ENCODE measurements around the gene FZD1. TPM values are rescaled to one million over a fixed set of nuclear protein-coding genes. Genes with fewer than 3 reads are reported as not detected.

FZD1 gene
- polyA plus RNA-seq, 3 donors from 2014 or later: 0.12 TPM; not detected in 2

DNA sequence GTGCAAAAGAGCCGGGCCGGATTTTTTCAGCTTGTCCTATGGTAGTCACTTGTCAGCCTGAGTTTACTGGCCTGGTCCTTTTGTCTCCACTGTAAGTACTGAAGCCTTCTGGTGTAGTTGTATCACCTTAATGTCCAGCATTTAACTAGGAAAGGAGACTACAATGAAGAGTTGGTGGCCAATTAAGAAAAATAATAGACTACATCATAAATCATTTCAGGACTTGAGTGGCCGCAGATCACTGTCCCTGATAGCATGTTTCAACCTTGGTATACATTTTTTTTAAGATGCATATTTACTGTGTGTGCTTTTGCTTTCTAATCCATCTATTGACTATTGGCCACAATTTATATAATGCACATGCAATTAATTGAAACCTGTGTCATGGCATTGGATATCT, 6.1 kb downstream of the FZD1 start:
- Mint-ChIP-seq H3K27me3 (ENCODE audit: low read depth in 3 of 3) (peaks cover 3 to 5% (median 4%) of the 10 kb centered on the region in 3 donors), H3K36me3 (no peaks in the 10 kb centered on the region), H3K27ac (no peak overlapping the region), H3K4me3 (no peak overlapping the region), H3K4me1 (no peaks in the 10 kb centered on the region), H3K9me3 (peaks cover 0 to 3% (median under 1%) of the 10 kb centered on the region in 6 donors)
- DNase-seq: no peak

DNA sequence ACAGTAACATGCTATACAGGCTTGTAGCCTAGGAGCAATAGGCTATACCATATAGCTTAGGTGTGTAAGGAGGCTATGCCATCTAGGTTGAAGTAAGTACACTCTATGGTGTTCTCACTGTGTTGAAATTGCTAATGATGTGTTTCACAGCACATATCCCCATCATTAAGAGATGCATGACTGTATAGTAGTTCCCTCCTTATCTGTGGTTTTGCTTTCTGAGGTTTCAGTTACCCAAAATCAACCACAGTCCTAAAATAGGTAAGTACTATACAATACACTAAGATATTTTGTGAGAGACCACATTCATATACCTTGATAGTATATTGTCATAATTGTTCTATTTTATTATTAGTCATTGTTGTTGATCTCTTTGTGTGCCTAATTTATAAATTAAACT, 12.7 kb downstream of the FZD1 start:
- no peaks in the 10 kb centered on the region for H3K4me1 Mint-ChIP-seq
- H3K27ac Mint-ChIP-seq: no peak overlapping the region
- no peak for DNase-seq
- H3K36me3 Mint-ChIP-seq: no peaks in the 10 kb centered on the region
- H3K4me3 Mint-ChIP-seq: no peak overlapping the region
- peaks cover 0 to 4% (median 0%) of the 10 kb centered on the region in 6 donors for H3K9me3 Mint-ChIP-seq
- peaks cover 0 to 2% (median 2%) of the 10 kb centered on the region in 3 donors for H3K27me3 Mint-ChIP-seq (ENCODE audit: low read depth in 3 of 3)

- Mint-ChIP-seq H3K9me3 (peaks cover 0 to 7% (median 1%) of the 10 kb centered on the region in 6 donors), H3K4me3 (no peak overlapping the region), H3K4me1 (no peaks in the 10 kb centered on the region), H3K36me3 (no peaks in the 10 kb centered on the region), H3K27me3 (ENCODE audit: low read depth in 3 of 3) (no peaks in the 10 kb centered on the region), H3K27ac (no peak overlapping the region)
- no peak for DNase-seq
Measured at GRCh38 chr7:91280185-91280584, 16.0 kb downstream of the FZD1 start.

DNA sequence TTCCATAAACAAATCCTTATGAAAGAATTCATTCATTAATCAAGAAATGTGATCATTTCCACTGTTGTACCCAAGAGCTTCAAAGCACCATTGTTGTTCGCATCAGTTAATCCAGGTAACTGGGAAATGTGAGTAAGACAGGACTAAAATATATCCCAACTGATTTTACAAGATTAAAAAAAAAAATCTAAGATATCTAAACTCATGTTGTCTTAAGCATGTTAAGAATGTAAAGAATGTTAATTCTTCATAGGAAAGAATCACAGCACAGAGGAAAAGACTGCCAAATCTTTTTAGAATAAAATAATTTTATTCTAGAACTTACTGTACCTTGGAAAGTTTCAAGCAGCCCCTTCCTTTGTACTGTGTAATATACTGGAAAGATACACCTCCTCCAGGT, 16.4 kb downstream of the FZD1 start:
- Mint-ChIP-seq H3K9me3 (peaks cover 0 to 7% (median 1%) of the 10 kb centered on the region in 6 donors), H3K27ac (no peak overlapping the region), H3K27me3 (ENCODE audit: low read depth in 3 of 3) (no peaks in the 10 kb centered on the region), H3K4me3 (no peak overlapping the region), H3K36me3 (no peaks in the 10 kb centered on the region), H3K4me1 (no peaks in the 10 kb centered on the region)
- no peak for DNase-seq

GRCh38 chr7:91285696-91286355, 21.6 kb downstream of the FZD1 start:
- no peaks in the 10 kb centered on the region for H3K36me3 Mint-ChIP-seq
- no peak overlapping the region for H3K27ac Mint-ChIP-seq
- no peaks in the 10 kb centered on the region for H3K27me3 Mint-ChIP-seq (ENCODE audit: low read depth in 3 of 3)
- H3K4me3 Mint-ChIP-seq: no peak overlapping the region
- no peak for DNase-seq
- peaks cover 0 to 5% (median 3%) of the 10 kb centered on the region in 6 donors for H3K9me3 Mint-ChIP-seq
- no peaks in the 10 kb centered on the region for H3K4me1 Mint-ChIP-seq

- Mint-ChIP-seq H3K36me3 (no peaks in the 10 kb centered on the region), H3K4me3 (no peak overlapping the region), H3K9me3 (peaks cover 0 to 6% (median 3%) of the 10 kb centered on the region in 6 donors), H3K4me1 (no peaks in the 10 kb centered on the region), H3K27me3 (ENCODE audit: low read depth in 3 of 3) (no peaks in the 10 kb centered on the region), H3K27ac (no peak overlapping the region)
- DNase-seq: no peak
Measured at GRCh38 chr7:91286432-91286831, 22.2 kb downstream of the FZD1 start.

DNA sequence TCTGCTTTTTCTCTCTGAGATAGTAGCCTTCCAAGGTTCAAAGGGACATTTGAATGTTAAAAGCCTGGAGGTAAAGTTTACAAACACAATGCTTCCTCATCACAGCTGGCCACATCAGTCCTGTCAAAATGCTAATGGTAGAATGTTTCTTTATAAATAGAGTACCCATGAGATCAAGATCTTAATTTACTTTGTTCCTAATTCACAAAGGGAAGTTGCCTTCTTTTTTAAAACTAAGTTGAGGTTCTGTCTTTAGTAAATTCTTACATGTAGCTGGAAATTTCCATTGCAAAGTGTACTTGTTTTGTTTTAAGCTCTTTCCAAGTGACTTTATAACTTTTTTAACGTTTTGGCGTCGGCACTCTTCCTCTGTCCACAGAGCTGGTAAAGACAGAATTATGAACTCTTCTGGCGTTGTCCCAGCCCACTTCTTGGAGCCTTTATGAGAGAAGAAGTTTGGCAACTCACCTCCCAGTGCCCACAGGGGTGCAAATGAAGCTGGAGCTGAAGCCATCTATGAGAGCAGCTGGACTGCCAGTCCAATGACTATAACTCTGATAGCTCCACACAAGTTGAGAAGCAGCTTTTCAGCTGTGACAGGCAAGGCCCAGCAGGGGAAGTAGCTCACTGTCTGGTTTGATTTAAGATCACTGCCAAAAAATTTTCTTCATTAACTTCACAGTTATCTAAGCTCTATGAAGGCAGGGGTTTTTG, 23.3 kb downstream of the FZD1 start:
- Mint-ChIP-seq H3K9me3 (peaks cover 0 to 6% (median 4%) of the 10 kb centered on the region in 6 donors), H3K4me1 (no peaks in the 10 kb centered on the region), H3K4me3 (no peak overlapping the region), H3K27ac (no peak overlapping the region), H3K36me3 (no peaks in the 10 kb centered on the region), H3K27me3 (ENCODE audit: low read depth in 3 of 3) (no peaks in the 10 kb centered on the region)
- DNase-seq: no peak

- Mint-ChIP-seq H3K4me1 (no peaks in the 10 kb centered on the region), H3K36me3 (no peaks in the 10 kb centered on the region), H3K4me3 (no peak overlapping the region), H3K27me3 (ENCODE audit: low read depth in 3 of 3) (peaks cover 0 to 3% (median 0%) of the 10 kb centered on the region in 3 donors), H3K27ac (no peak overlapping the region), H3K9me3 (peaks cover 0 to 10% (median 5%) of the 10 kb centered on the region in 6 donors)
- no peak for DNase-seq
Measured at GRCh38 chr7:91288208-91288824, 24.1 kb downstream of the FZD1 start.

- no peak overlapping the region for H3K4me3 Mint-ChIP-seq
- no peak overlapping the region for H3K27ac Mint-ChIP-seq
- DNase-seq: no peak
- H3K27me3 Mint-ChIP-seq (ENCODE audit: low read depth in 3 of 3): peaks cover 0 to 3% (median 0%) of the 10 kb centered on the region in 3 donors
- no peaks in the 10 kb centered on the region for H3K36me3 Mint-ChIP-seq
- no peaks in the 10 kb centered on the region for H3K4me1 Mint-ChIP-seq
- peaks cover 0 to 18% (median 5%) of the 10 kb centered on the region in 6 donors for H3K9me3 Mint-ChIP-seq
Measured at GRCh38 chr7:91289633-91290254, 25.5 kb downstream of the FZD1 start.

DNA sequence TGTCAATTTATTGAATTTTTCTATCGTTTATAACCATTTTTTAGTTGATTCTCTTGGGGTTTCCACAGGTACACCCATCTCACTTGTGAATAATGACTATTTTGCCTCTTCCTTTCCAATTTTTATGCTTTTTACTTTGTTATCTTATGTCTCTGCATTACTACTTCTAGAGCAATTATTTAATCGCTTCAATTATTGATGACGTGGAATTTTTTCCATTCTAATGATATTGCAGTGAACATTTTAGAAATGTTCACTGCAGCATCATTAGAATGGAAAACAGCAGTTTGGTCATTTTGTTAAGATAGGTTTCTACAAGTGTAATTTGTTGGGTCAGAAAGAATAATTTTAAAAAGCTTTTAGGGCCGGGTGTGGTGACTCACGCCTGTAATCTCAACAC, 27.1 kb downstream of the FZD1 start:
- H3K4me3 Mint-ChIP-seq: no peak overlapping the region
- no peak overlapping the region for H3K27ac Mint-ChIP-seq

GRCh38 chr7:91291902-91292301, 27.7 kb downstream of the FZD1 start:
- DNase-seq: no peak
- H3K4me1 Mint-ChIP-seq: no peaks in the 10 kb centered on the region
- no peak overlapping the region for H3K27ac Mint-ChIP-seq
- no peaks in the 10 kb centered on the region for H3K36me3 Mint-ChIP-seq
- no peak overlapping the region for H3K4me3 Mint-ChIP-seq
- peaks cover 0 to 12% (median 3%) of the 10 kb centered on the region in 6 donors for H3K9me3 Mint-ChIP-seq
- H3K27me3 Mint-ChIP-seq (ENCODE audit: low read depth in 3 of 3): peaks cover 0 to 3% (median 0%) of the 10 kb centered on the region in 3 donors

More for the DNA sequence above, 27.1 kb downstream of the FZD1 start:
- Mint-ChIP-seq H3K4me1 (no peaks in the 10 kb centered on the region), H3K36me3 (no peaks in the 10 kb centered on the region), H3K27me3 (ENCODE audit: low read depth in 3 of 3) (peaks cover 0 to 3% (median 0%) of the 10 kb centered on the region in 3 donors), H3K9me3 (peaks cover 0 to 12% (median 4%) of the 10 kb centered on the region in 6 donors)
- no peak for DNase-seq

DNA sequence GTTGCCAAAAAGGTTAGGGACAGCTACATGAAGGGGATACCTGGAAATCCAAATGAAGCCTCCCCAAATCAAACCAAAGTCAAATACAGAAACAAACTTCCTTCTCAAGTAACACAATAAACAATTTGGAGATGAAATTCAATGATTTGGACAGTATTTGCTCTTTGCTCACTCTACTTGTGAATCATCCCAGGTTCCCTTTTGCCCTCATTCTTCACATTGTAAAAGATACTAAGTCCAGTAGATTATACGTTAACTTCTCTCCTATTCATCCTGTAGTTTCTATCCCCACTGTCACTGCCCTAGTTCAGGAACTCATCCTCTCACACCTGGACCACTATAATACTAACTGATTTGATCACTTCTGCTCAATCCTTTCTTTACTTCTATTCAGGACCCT, 28.3 kb downstream of the FZD1 start:
- Mint-ChIP-seq H3K4me3 (no peak overlapping the region), H3K9me3 (peaks cover 0 to 12% (median 3%) of the 10 kb centered on the region in 6 donors), H3K4me1 (no peaks in the 10 kb centered on the region), H3K27ac (no peak overlapping the region), H3K27me3 (ENCODE audit: low read depth in 3 of 3) (peaks cover 0 to 3% (median 0%) of the 10 kb centered on the region in 3 donors), H3K36me3 (no peaks in the 10 kb centered on the region)
- no peak for DNase-seq

DNA sequence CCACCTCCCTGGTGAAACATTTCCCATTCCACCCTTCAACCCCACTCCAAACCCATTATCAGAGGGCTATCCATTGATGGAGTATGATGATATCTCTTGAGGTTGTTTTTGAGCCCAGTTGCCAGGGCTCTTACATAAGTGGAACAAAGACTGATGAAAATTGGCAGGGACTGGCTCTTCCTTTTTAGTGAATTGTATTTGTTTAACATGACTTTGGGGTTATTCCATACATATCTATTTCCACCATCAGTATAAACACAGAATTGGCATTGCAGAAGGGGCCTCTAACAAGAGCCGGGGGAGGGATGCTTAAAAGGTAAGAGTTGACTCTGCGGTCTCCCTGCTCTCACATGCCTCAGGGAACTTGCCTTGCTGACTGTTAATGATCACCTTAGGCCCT, 28.9 kb downstream of the FZD1 start:
- Mint-ChIP-seq H3K4me1 (no peaks in the 10 kb centered on the region), H3K27ac (no peak overlapping the region), H3K36me3 (no peaks in the 10 kb centered on the region), H3K9me3 (peaks cover 0 to 12% (median 4%) of the 10 kb centered on the region in 6 donors), H3K27me3 (ENCODE audit: low read depth in 3 of 3) (peaks cover 0 to 3% (median 0%) of the 10 kb centered on the region in 3 donors), H3K4me3 (no peak overlapping the region)
- no peak for DNase-seq

DNA sequence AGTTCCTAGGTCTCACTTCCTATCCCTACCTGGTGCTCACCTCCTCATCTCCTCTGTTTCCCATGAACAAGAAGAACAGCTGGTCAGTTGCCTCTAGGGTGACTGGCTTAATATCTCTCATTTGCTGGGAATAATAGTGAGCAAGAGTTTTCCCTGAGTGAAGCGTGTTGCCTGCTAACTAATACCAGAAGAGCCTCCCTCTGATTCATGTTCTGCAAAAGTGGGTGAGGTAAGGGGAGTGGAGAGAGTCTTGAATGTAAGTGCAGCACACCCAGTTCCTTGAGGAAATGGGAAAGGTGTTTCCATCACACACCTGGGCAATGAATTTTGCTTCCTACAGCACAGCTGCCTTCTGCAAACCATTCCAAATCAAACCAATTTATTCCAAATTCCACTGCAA, 29.6 kb downstream of the FZD1 start:
- no peaks in the 10 kb centered on the region for H3K36me3 Mint-ChIP-seq
- H3K9me3 Mint-ChIP-seq: peaks cover 0 to 12% (median 4%) of the 10 kb centered on the region in 6 donors
- H3K27ac Mint-ChIP-seq: no peak overlapping the region
- no peak for DNase-seq
- H3K27me3 Mint-ChIP-seq (ENCODE audit: low read depth in 3 of 3): peaks cover 0 to 3% (median 0%) of the 10 kb centered on the region in 3 donors
- H3K4me1 Mint-ChIP-seq: no peaks in the 10 kb centered on the region
- no peak overlapping the region for H3K4me3 Mint-ChIP-seq
